Fibroblast of villous mesenchyme (primary cell): ENCODE results near the gene AVL9. TPM values are rescaled to one million over a fixed set of nuclear protein-coding genes. Genes with fewer than 3 reads are reported as not detected.
"Not testable (repeated sequence)": the region's sequence is repeated elsewhere in the genome, so short reads cannot be mapped to it uniquely, and the experiment has no call there.

Source experiments
- DNase-seq: peaks from one replicate; pipeline ENCODE4 v3.0.0-alpha.2; 2010; ENCODE audit warnings: low read depth
- H3K4me3 ChIP-seq: 2 replicates; pipeline ENCODE4 v1.5.1; 2011; ENCODE audit warnings: low read depth, mild to moderate bottlenecking, low read length
- total RNA-seq: library from RNA; depleted of rRNA; stranded (reverse); fragments of >200 nt; gene quantifications from 2 replicates; pipeline ENCODE4 v1.2.3, GENCODE V29; 2012
- TF ChIP-seq, protein P1 (sequence below): IDR thresholded peaks from 2 replicates; pipeline ENCODE4 v1.5.1; 2012; ENCODE audit warnings: low read depth, mild to moderate bottlenecking, low read length; ENCODE audit not compliant: insufficient read depth

AVL9 gene
- total RNA-seq, 1 donor = 41.9 TPM

DNA sequence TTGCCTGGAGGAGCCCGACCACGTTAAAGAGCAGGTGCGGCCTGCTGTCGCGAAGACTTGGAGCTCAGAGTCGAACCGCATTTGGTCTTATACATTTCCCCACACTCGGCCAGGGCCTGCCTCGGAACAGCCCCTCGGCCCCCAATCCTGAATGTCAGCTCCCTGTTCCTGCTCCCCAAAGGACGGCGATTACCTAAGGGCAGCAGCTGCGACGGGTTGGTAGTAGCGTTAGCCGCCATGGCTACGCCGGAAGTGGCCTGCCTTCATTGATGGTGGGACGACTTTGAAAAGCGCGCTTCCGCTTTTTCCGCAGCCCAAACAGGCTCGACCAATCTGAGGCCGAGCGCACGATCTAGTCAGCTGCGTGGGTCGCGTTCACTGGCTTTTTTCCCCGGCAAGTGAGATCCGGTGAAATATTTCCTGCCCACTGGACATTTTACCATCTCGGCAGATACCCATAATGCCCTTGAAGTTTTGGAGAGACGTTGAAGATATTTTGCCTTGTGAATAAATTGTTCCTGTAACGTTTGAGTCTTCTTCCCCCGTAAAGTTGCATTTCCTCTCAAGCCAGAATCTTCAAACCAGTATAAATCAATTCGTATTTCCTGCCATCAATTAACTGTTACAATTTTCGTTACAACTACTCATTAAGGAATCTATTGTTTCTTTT, 5.0 kb upstream of the AVL9 start, which contains the start of gene LSM5:
Gene LSM5, minus strand, starts transcription at position 254 of the 670 bp plus-strand sequence. Its CDS starts 15 bp downstream, at position 239.
- peak; percentile 95 for DNase-seq
- peak within 1 kb of the TSS; percentile 88 for H3K4me3 ChIP-seq
- TF ChIP-seq, protein P1, sequence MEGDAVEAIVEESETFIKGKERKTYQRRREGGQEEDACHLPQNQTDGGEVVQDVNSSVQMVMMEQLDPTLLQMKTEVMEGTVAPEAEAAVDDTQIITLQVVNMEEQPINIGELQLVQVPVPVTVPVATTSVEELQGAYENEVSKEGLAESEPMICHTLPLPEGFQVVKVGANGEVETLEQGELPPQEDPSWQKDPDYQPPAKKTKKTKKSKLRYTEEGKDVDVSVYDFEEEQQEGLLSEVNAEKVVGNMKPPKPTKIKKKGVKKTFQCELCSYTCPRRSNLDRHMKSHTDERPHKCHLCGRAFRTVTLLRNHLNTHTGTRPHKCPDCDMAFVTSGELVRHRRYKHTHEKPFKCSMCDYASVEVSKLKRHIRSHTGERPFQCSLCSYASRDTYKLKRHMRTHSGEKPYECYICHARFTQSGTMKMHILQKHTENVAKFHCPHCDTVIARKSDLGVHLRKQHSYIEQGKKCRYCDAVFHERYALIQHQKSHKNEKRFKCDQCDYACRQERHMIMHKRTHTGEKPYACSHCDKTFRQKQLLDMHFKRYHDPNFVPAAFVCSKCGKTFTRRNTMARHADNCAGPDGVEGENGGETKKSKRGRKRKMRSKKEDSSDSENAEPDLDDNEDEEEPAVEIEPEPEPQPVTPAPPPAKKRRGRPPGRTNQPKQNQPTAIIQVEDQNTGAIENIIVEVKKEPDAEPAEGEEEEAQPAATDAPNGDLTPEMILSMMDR = no peak

GRCh38 chr7:32494946-32495297, 367 bp upstream of the AVL9 start:
- TF ChIP-seq, protein P1 = no peak
- H3K4me3 ChIP-seq = peak overlapping the region; percentile 88
- no peak for DNase-seq

GRCh38 chr7:32496052-32496813, 944 bp downstream of the AVL9 start:
- TF ChIP-seq, protein P1 = no peak
- no peak for DNase-seq

DNA sequence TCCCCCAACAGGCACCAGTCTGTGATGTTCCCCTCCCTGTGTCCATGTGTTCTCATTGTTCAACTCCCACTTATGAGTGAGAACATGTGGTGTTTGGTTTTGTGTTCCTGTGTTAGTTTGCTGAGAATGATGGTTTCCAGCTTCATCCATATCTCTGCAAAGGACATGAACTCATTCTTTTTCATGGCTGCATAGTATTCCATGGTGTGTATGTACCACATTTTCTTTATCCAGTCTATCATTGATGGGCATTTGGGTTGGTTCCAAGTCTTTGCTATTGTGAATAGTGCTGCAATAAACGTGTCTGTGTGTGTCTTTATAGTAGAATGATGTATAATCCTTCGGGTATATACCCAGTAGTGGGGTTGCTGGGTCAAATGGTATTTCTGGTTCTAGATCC, 4.5 kb downstream of the AVL9 start:
- not testable (repeated sequence) for DNase-seq, H3K4me3 ChIP-seq

More at GRCh38 chr7:32496052-32496813, 944 bp downstream of the AVL9 start:
- peak overlapping the region; percentile 94 for H3K4me3 ChIP-seq

- not testable (repeated sequence) for DNase-seq
These were observed 4.9 kb downstream of the AVL9 start for GRCh38 chr7:32500216-32500615.

DNA sequence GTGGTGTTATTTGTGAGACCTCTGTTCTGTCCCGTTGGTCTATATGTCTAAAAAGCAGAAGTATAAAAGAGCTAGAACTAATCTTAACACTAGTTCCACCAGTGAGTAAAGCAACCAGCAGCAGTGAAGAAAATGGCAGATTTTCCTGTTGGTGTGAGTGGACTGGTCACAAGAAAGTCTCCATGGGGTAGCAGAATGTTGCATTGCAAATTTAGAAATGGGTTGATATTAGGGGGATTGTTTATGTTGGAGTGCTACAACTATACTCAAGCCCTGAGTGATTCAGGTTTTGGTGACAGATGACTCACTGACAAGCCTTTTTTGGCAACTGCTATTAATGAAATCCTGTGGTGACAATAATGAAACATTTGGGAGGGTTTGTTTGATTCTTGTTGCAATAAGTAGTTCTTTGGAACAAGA, 5.6 kb downstream of the AVL9 start:
- H3K4me3 ChIP-seq = no peak overlapping the region
- peak; percentile 49 for DNase-seq
- TF ChIP-seq, protein P1 = no peak

More at GRCh38 chr7:32500216-32500615, 4.9 kb downstream of the AVL9 start:
- H3K4me3 ChIP-seq = not testable (repeated sequence)

DNA sequence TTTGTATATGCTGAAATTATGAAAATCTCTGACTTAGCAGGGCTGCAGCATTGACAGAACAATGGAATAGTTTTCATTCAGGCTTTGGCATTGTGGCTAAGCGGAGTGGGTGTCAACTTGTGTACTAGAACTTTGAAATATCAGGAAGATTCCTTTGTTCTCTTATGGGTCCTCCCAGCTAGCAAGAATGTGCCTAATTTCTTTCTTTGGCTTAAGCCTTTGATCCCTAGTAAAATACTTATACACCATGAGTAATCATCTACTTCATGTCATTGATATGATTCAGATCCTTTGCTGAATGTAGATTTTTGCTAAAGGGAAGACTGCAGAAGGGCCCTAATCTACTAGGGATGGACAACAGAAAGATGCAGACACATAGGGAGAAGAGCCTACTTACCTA, 6.2 kb downstream of the AVL9 start:
- TF ChIP-seq, protein P1 = no peak
- DNase-seq = peak; percentile 16
- no peak overlapping the region for H3K4me3 ChIP-seq
